Stimulated activated CD8-positive, alpha-beta memory T cell treated with anti-CD3 and anti-CD28 coated beads, Interleukin-4, amount 100 ng/mL, for 24 hours (primary cell): ENCODE measurements around the gene PICK1.
"Not testable (repeated sequence)": the region's sequence is repeated elsewhere in the genome, so short reads cannot be mapped to it uniquely, and the experiment has no call there.

Experiments used
- DNase-seq: peaks from one replicate; pipeline ENCODE4 v3.0.0-alpha.2; 2020; ENCODE audit warnings: low read depth

PICK1 gene

GRCh38 chr22:38115423-38116205, 58.4 kb downstream of the PICK1 start:
- DNase-seq = no peak

- not testable (repeated sequence) for DNase-seq
These were observed 60.4 kb downstream of the PICK1 start for GRCh38 chr22:38117556-38117955.

- DNase-seq = no peak
These were observed 61.0 kb downstream of the PICK1 start for GRCh38 chr22:38118182-38118581.

GRCh38 chr22:38118747-38119146, 61.5 kb downstream of the PICK1 start:
- DNase-seq = not testable (repeated sequence)

GRCh38 chr22:38120359-38121110, 63.3 kb downstream of the PICK1 start:
- DNase-seq = no peak

- DNase-seq = no peak
These were observed 65.4 kb downstream of the PICK1 start for GRCh38 chr22:38122616-38123015.

- no peak for DNase-seq
These were observed 67.2 kb downstream of the PICK1 start for GRCh38 chr22:38124236-38124974.

GRCh38 chr22:38125038-38125610, 67.9 kb downstream of the PICK1 start:
- no peak for DNase-seq
